Progenitor cell of endocrine pancreas (in vitro differentiated cells): ENCODE data around the gene PYY. TPM values are rescaled to one million over a fixed set of nuclear protein-coding genes. Genes with fewer than 3 reads are reported as not detected.
"Not testable (repeated sequence)": the region's sequence is repeated elsewhere in the genome, so short reads cannot be mapped to it uniquely, and the experiment has no call there.

ENCODE experiments used
- DNase-seq: peaks from one replicate; pipeline ENCODE4 v3.0.0; 2021; ENCODE audit warnings: low spot score; ENCODE audit not compliant: unreplicated experiment
- H3K27ac Mint-ChIP-seq: 2 replicates; pipeline ENCODE4 v1.8.0; 2021; ENCODE audit warnings: mild to moderate bottlenecking, moderate library complexity, mixed read lengths
- H3K27me3 Mint-ChIP-seq: 2 replicates; pipeline ENCODE4 v1.8.0; 2021; ENCODE audit warnings: mixed read lengths
- H3K36me3 Mint-ChIP-seq: 2 replicates; pipeline ENCODE4 v1.8.0; 2022; ENCODE audit warnings: mixed read lengths; ENCODE audit not compliant: insufficient read depth
- H3K4me1 Mint-ChIP-seq: 2 replicates; pipeline ENCODE4 v1.8.0; 2021; ENCODE audit warnings: low read depth, mixed read lengths
- H3K4me3 Mint-ChIP-seq: 2 replicates; pipeline ENCODE4 v1.8.0; 2021; ENCODE audit warnings: low read depth, mild to moderate bottlenecking, moderate library complexity, mixed read lengths
- H3K9me3 Mint-ChIP-seq: 2 replicates; pipeline ENCODE4 v1.8.0; 2021; ENCODE audit warnings: low read depth, mixed read lengths
- CTCF ChIP-seq: fragments of 200-600 bp; sonication (generic); IDR thresholded peaks from one replicate; pipeline ENCODE4 v1.5.0; 2021; ENCODE audit warnings: antibody characterized with exemption, mild to moderate bottlenecking; ENCODE audit not compliant: unreplicated experiment
- total RNA-seq: library from RNA; stranded (reverse); gene quantifications from 2 replicates; pipeline ENCODE4 v1.2.1, GENCODE V29; 2021

The PYY gene
- total RNA-seq, 1 donor from 2014 or later: 0.84 TPM

GRCh38 chr17:43978078-43978477, 24.3 kb upstream of the PYY start:
- Mint-ChIP-seq H3K36me3 (no peaks in the 10 kb centered on the region), H3K4me3 (no peak overlapping the region), H3K27me3 (peaks cover 69% of the 10 kb centered on the region), H3K9me3 (no peaks in the 10 kb centered on the region), H3K4me1 (peaks cover 6% of the 10 kb centered on the region), H3K27ac (no peak overlapping the region)
- no peak for DNase-seq
- no peak for TF ChIP-seq CTCF

GRCh38 chr17:43976963-43977837, 23.5 kb upstream of the PYY start:
- Mint-ChIP-seq H3K36me3 (no peaks in the 10 kb centered on the region), H3K27ac (peak overlapping the region; percentile 80), H3K4me3 (no peak overlapping the region), H3K27me3 (peaks cover 60% of the 10 kb centered on the region), H3K9me3 (no peaks in the 10 kb centered on the region), H3K4me1 (peaks cover 6% of the 10 kb centered on the region)
- TF ChIP-seq CTCF: no peak
- no peak for DNase-seq

GRCh38 chr17:43975898-43976297, 22.2 kb upstream of the PYY start:
- no peaks in the 10 kb centered on the region for H3K36me3 Mint-ChIP-seq
- H3K27me3 Mint-ChIP-seq: peaks cover 50% of the 10 kb centered on the region
- no peak for DNase-seq
- no peak overlapping the region for H3K27ac Mint-ChIP-seq
- TF ChIP-seq CTCF: no peak
- H3K9me3 Mint-ChIP-seq: no peaks in the 10 kb centered on the region
- H3K4me3 Mint-ChIP-seq: no peak overlapping the region
- peaks cover 6% of the 10 kb centered on the region for H3K4me1 Mint-ChIP-seq

- H3K4me3 Mint-ChIP-seq: no peak overlapping the region
- no peak for DNase-seq
- H3K9me3 Mint-ChIP-seq: no peaks in the 10 kb centered on the region
- H3K27ac Mint-ChIP-seq: peak overlapping the region; percentile 50
- H3K4me1 Mint-ChIP-seq: peaks cover 6% of the 10 kb centered on the region
- H3K36me3 Mint-ChIP-seq: no peaks in the 10 kb centered on the region
- no peak for TF ChIP-seq CTCF
- peaks cover 43% of the 10 kb centered on the region for H3K27me3 Mint-ChIP-seq
Measured at GRCh38 chr17:43974382-43975266, 20.9 kb upstream of the PYY start.

- H3K27ac Mint-ChIP-seq, H3K36me3 Mint-ChIP-seq, H3K9me3 Mint-ChIP-seq, H3K4me3 Mint-ChIP-seq, DNase-seq, H3K4me1 Mint-ChIP-seq: not testable (repeated sequence)
- H3K27me3 Mint-ChIP-seq: peaks cover 34% of the 10 kb centered on the region
Measured at GRCh38 chr17:43972444-43973212, 18.9 kb upstream of the PYY start.

GRCh38 chr17:43971436-43971835, 17.7 kb upstream of the PYY start:
- DNase-seq, H3K9me3 Mint-ChIP-seq, H3K27ac Mint-ChIP-seq, H3K4me1 Mint-ChIP-seq, H3K4me3 Mint-ChIP-seq, H3K36me3 Mint-ChIP-seq: not testable (repeated sequence)
- H3K27me3 Mint-ChIP-seq: peaks cover 36% of the 10 kb centered on the region
